HG03378 (cell line): ENCODE results near the gene ANO2.

Experiments used
- ATAC-seq: cut with Tn5 transposase; IDR thresholded peaks from one replicate; pipeline ENCODE4 v1.9.1; 2021; ENCODE audit warnings: mild to moderate bottlenecking, moderate library complexity; ENCODE audit not compliant: unreplicated experiment

The ANO2 gene

GRCh38 chr12:5945071-5946008, at the start of gene ANO2:
Gene ANO2 (minus strand): TSS chr12:5945259. CDS start chr12:5945217, 42 bp downstream.
- ATAC-seq, result no peak

- no peak for ATAC-seq
These were observed 44.6 kb upstream of the ANO2 start for GRCh38 chr12:5989621-5990020.

GRCh38 chr12:5988659-5989116, 43.6 kb upstream of the ANO2 start:
- no peak for ATAC-seq

- ATAC-seq, result no peak
These were observed 43.0 kb upstream of the ANO2 start for GRCh38 chr12:5988088-5988487.

GRCh38 chr12:5987573-5987972, 42.5 kb upstream of the ANO2 start:
- ATAC-seq, result no peak

- ATAC-seq, result no peak
These were observed 40.4 kb upstream of the ANO2 start for GRCh38 chr12:5985471-5985870.

GRCh38 chr12:5984873-5985272, 39.8 kb upstream of the ANO2 start:
- no peak for ATAC-seq

- no peak for ATAC-seq
These were observed 37.0 kb upstream of the ANO2 start for GRCh38 chr12:5982106-5982505.

- no peak for ATAC-seq
These were observed 32.5 kb upstream of the ANO2 start for GRCh38 chr12:5977556-5977955.

- no peak for ATAC-seq
These were observed 31.7 kb upstream of the ANO2 start for GRCh38 chr12:5976711-5977110.

GRCh38 chr12:5976196-5976595, 31.1 kb upstream of the ANO2 start:
- ATAC-seq, result no peak

- no peak for ATAC-seq
These were observed 28.5 kb upstream of the ANO2 start for GRCh38 chr12:5973461-5974115.

- no peak for ATAC-seq
These were observed 27.3 kb upstream of the ANO2 start for GRCh38 chr12:5972387-5972786.

GRCh38 chr12:5971194-5971850, 26.3 kb upstream of the ANO2 start:
- ATAC-seq, result no peak

GRCh38 chr12:5969974-5970690, 25.1 kb upstream of the ANO2 start:
- ATAC-seq, result no peak

GRCh38 chr12:5969156-5969973, 24.3 kb upstream of the ANO2 start:
- ATAC-seq, result no peak

GRCh38 chr12:5967645-5968415, 22.8 kb upstream of the ANO2 start:
- no peak for ATAC-seq

GRCh38 chr12:5966486-5967095, 21.5 kb upstream of the ANO2 start:
- ATAC-seq, result no peak

- ATAC-seq, result no peak
These were observed 20.9 kb upstream of the ANO2 start for GRCh38 chr12:5965950-5966383.
